ENCODE measurements around the gene PDLIM4.

PDLIM4 gene

GRCh38 chr5:132274050-132274792 is 16.7 kb downstream of the PDLIM4 start:
- DNase-seq (ENCODE audit: extremely low read depth, low read depth): no peak
- no peak overlapping the region for H3K4me3 ChIP-seq (replicated peaks; ENCODE audit: low read depth, low read length)
- no peak for TF ChIP-seq CTCF (IDR thresholded peaks at IDR 0.05; ENCODE audit: low read depth, low read length, missing control alignments)

DNA sequence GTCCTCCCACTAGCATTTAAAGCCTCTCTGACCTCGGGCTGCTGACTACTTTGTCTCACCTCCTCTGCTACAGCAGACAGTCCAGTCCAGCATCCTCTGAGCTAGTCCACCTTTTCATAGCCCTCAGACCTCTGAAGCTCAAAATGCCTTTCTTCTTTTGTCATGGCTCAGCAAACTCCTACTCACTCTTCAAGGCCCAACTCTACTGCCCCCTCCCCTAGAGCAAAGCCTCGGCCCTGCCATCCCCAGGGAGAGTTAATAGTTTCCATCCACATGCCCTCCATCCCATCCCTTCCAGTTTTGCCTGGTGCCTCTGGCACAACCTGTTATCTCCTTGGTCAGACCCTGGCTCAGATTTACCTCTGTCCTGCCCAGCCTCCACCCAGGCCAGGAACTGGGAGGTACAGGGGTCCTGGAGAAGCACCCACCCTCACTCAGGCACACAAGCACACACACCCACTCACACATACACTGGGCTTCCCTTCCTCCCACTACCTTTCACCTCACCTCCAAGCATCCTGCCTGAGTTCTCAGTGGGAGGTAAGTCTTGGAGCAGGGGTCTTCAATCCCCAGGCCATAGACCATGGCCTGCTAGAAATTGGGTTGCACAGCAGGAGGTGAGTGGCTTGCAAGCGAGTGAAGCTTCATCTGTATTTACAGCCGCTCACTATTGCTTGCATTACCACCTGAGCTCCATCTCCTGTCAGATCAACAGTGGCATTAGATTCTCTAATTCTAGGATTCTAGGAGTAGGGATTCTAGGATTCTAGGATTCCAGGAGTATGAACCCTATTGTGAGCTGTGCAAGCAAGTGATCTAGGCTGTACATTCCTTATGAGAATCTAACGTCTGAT is 18.1 kb downstream of the PDLIM4 start:
- H3K4me3 ChIP-seq (replicated peaks; ENCODE audit: low read depth, low read length): no peak overlapping the region
- TF ChIP-seq CTCF (IDR thresholded peaks at IDR 0.05; ENCODE audit: low read depth, low read length, missing control alignments): no peak
- DNase-seq (ENCODE audit: extremely low read depth, low read depth): no peak

DNA sequence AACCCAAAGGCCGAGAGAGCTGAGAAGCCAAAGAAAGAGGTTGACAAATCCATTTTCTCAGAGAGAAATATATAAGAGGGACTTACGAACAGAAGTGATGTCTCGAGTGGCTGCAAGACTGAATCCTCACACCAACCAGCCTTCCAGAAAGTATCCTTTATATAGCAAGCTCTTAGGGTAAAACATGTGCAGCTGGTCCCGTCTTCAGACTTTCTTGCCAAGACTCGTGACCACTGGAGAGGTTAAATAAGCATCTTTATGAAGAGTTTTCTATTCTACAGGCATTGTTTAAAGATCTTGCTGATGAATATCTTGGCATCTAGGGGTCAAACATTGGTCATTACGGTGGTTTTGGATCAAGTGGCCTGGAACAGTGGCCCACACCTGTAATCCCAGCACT is 19.8 kb downstream of the PDLIM4 start:
- H3K4me3 ChIP-seq (replicated peaks; ENCODE audit: low read depth, low read length): no peak overlapping the region
- no peak for DNase-seq (ENCODE audit: extremely low read depth, low read depth)
- TF ChIP-seq CTCF (IDR thresholded peaks at IDR 0.05; ENCODE audit: low read depth, low read length, missing control alignments): no peak

DNA sequence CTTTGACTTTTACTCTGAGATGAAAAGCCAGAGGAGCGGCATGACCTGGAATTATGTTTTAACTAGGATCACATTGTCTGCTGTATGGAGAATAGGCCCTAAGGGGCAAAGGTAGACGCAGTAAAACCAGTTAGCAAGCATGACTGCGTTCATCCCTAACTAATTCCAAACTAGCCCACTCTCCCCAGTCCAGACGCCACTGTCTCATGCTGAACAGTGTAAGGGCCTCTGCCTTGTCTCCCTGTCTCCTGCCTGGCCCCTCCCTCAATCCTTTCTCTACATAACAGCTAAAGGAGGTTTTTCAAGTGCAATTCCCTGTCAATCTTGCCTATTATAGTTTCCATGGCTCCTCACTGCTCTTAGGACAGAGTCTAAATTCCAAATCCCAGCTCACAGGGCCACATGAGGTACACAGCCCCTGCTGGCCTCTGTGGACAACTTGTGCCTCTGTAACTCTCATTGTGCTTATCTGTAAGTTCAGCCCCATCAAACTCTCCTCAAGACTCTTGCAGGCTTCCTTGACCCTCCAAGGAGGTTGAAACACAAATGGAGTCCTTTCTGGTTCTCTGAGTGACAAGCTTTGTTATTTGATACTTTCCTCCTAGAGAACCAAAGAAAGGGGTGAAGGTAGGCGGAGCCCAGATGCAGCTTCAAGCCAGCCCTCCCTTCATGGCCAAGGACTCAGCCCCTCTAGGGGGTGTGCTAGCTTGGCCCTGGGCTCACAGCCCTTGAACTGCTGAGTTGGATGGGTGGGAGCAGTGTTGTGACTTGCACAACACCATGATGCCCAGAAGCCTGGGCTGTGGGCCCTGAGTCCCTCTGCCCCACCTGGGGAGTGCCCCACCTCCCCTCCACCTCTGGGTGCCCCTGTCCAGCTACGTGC is 20.7 kb downstream of the PDLIM4 start:
- no peak for DNase-seq (ENCODE audit: extremely low read depth, low read depth)
- no peak overlapping the region for H3K4me3 ChIP-seq (replicated peaks; ENCODE audit: low read depth, low read length)
- no peak for TF ChIP-seq CTCF (IDR thresholded peaks at IDR 0.05; ENCODE audit: low read depth, low read length, missing control alignments)

- H3K4me3 ChIP-seq (replicated peaks; ENCODE audit: low read depth, low read length): no peak overlapping the region
- no peak for TF ChIP-seq CTCF (IDR thresholded peaks at IDR 0.05; ENCODE audit: low read depth, low read length, missing control alignments)
- no peak for DNase-seq (ENCODE audit: extremely low read depth, low read depth)
These were observed 22.3 kb downstream of the PDLIM4 start for GRCh38 chr5:132279801-132280200.

DNA sequence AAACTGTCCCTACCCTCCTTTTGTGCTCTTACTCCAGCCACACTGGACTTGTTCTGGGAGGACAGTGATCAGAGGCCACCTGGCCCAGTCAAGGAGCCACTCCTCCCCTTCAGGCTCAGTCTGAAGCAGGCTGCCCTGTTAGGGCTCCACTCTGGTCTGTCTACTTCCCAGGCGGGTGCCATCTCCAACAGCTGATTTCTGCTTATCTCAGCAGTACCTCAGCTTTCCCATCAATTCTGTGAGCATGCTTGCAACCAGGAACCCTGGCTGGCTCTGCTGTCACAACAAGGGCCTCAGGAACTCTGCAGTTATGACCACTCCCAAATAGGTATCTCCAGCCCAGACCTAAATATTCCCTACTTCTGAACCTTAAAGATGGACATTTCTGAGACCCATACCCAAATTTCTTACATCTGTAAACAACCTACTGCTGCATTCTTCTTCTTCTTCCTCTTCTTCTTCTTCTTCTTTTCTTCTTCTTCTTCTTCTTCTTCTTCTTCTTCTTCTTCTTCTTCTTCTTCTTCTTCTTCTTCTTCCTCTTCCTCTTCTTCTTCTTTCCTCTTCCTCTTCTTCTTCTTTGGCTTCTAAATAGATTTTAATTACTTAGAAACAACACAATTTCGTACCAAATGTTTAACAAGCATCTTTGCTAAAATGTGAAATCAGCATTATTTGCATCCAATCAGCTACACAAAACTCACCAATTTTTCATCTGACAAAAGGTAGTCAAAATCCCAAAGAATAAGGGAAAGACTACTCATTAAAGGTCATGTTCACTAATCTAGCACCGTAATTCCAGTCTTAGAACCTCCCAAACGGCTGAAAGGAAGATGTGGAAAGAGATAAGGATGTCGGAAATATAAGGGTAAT is 23.1 kb downstream of the PDLIM4 start:
- TF ChIP-seq CTCF (IDR thresholded peaks at IDR 0.05; ENCODE audit: low read depth, low read length, missing control alignments): no peak
- no peak for DNase-seq (ENCODE audit: extremely low read depth, low read depth)
- no peak overlapping the region for H3K4me3 ChIP-seq (replicated peaks; ENCODE audit: low read depth, low read length)

All from HFF-Myc (cell line).